ENCODE results near the gene CFAP91. TPM values are rescaled to one million over a fixed set of nuclear protein-coding genes. Genes with fewer than 3 reads are reported as not detected.

The CFAP91 gene
- total and polyA plus RNA-seq, 9 of the 15 experiments (the other 6 are each of a cell fraction or from before 2014, with no cell fraction given) = not detected

DNA sequence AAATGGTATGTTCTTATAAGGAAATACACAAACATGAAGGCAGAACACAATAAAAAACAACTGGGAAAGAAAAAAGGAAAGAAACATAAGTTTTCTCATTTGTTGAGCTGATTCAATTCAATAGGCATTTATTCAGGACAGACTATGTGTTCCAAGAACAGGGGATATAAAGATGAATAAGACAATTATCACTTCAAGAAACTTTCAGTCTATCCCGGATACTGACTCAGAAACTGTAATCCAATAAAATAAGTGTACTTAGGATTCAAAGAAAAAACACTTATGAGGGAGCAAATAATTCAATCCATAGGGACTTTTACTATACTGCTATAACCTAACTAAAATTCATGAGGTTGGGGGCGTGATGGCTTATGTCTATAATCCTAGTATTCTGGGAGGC is 38.9 kb upstream of the CFAP91 start (continued):
- TF ChIP-seq, protein P1, sequence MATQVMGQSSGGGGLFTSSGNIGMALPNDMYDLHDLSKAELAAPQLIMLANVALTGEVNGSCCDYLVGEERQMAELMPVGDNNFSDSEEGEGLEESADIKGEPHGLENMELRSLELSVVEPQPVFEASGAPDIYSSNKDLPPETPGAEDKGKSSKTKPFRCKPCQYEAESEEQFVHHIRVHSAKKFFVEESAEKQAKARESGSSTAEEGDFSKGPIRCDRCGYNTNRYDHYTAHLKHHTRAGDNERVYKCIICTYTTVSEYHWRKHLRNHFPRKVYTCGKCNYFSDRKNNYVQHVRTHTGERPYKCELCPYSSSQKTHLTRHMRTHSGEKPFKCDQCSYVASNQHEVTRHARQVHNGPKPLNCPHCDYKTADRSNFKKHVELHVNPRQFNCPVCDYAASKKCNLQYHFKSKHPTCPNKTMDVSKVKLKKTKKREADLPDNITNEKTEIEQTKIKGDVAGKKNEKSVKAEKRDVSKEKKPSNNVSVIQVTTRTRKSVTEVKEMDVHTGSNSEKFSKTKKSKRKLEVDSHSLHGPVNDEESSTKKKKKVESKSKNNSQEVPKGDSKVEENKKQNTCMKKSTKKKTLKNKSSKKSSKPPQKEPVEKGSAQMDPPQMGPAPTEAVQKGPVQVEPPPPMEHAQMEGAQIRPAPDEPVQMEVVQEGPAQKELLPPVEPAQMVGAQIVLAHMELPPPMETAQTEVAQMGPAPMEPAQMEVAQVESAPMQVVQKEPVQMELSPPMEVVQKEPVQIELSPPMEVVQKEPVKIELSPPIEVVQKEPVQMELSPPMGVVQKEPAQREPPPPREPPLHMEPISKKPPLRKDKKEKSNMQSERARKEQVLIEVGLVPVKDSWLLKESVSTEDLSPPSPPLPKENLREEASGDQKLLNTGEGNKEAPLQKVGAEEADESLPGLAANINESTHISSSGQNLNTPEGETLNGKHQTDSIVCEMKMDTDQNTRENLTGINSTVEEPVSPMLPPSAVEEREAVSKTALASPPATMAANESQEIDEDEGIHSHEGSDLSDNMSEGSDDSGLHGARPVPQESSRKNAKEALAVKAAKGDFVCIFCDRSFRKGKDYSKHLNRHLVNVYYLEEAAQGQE (IDR thresholded peaks at IDR 0.05; ENCODE audit: borderline replicate concordance) = no peak
- TF ChIP-seq, protein P1 (CRISPR knock-in tag; IDR thresholded peaks at IDR 0.05; ENCODE audit: low read depth) = no peak
- no peak for TF ChIP-seq KAT7 (CRISPR knock-in tag; IDR thresholded peaks at IDR 0.05; ENCODE audit: borderline replicate concordance)
